Measurements from ENCODE around the gene PLXDC2. TPM values are rescaled to one million over a fixed set of nuclear protein-coding genes. Genes with fewer than 3 reads are reported as not detected.
A peak's percentile ranks its signal among the peaks of the same experiment; 100 is the strongest.

The PLXDC2 gene
- total RNA-seq, 1 experiment from 2014 or later, result 38.7 TPM

- Histone ChIP-seq H3K9me3 (ENCODE audit: control insufficient read depth, low read depth, low read length) (no peaks in the 10 kb centered on the region), H3K56ac (ENCODE audit: insufficient read length, low read depth, low read length) (no peak overlapping the region), H4K5ac (ENCODE audit: insufficient read length, low read depth, low read length) (no peak overlapping the region), H3K79me1 (ENCODE audit: insufficient read depth, low read depth, low read length, poor library complexity, severe bottlenecking) (peaks cover 2% of the 10 kb centered on the region), H3K18ac (ENCODE audit: insufficient read length, low read depth, low read length) (no peak overlapping the region), H3K23ac (ENCODE audit: insufficient read length, low read depth, low read length) (no peak overlapping the region), H2BK12ac (ENCODE audit: insufficient read length, low read depth, low read length) (no peak overlapping the region), H3K9ac (ENCODE audit: extremely low read depth, insufficient read length, low read length) (no peak overlapping the region), H3K4me2 (ENCODE audit: insufficient read depth, insufficient read length, low read length) (no peak overlapping the region), H4K8ac (replicated peaks; ENCODE audit: insufficient read length, low read depth, low read length) (no peak overlapping the region), H3K4ac (ENCODE audit: low read depth, low read length) (no peak overlapping the region), H2BK15ac (ENCODE audit: low read depth, low read length) (no peak overlapping the region), H3K14ac (ENCODE audit: insufficient read depth, low read length) (no peak overlapping the region), H4K20me1 (ENCODE audit: control insufficient read depth, insufficient read depth, insufficient read length) (no peaks in the 10 kb centered on the region), H3K27me3 (ENCODE audit: insufficient read depth, low read length) (no peaks in the 10 kb centered on the region), H3T11ph (ENCODE audit: low read length) (no peak overlapping the region), H2BK5ac (ENCODE audit: insufficient read length, low read length) (no peak overlapping the region), H3K79me2 (ENCODE audit: insufficient read depth, low read length) (no peaks in the 10 kb centered on the region; the same call in 1 of the 2 replicates), H3K4me1 (ENCODE audit: insufficient read depth, low read length) (peaks cover 7% of the 10 kb centered on the region), H2AFZ (ENCODE audit: low read length) (no peak overlapping the region), H2BK20ac (ENCODE audit: low read depth, low read length, poor library complexity, severe bottlenecking) (no peak overlapping the region), H2BK120ac (ENCODE audit: low read depth, low read length, poor library complexity, severe bottlenecking) (no peak overlapping the region), H2AK5ac (ENCODE audit: insufficient read length, low read length) (no peak overlapping the region), H3K23me2 (ENCODE audit: insufficient read length, low read depth, low read length, poor library complexity, severe bottlenecking) (no peaks in the 10 kb centered on the region), H3K27ac (ENCODE audit: insufficient read length, low read depth, low read length) (no peak overlapping the region), H4K91ac (ENCODE audit: insufficient read length, low read depth, low read length) (no peak overlapping the region)
- DNase-seq, result no peak
- no CpG with 5 or more reads among the region's 4 CpGs for WGBS (ENCODE audit: extremely low coverage, insufficient read length, low lambda C conversion rate)
- H3K36me3 Mint-ChIP-seq (ENCODE audit: insufficient read depth in 1 of 3, low read depth in 3 of 3), result peaks cover 0 to under 1% (median 0%) of the 10 kb centered on the region in 3 experiments; a peak in 2 of 7 replicates
- no peaks in the 10 kb centered on the region for H3K9me3 Mint-ChIP-seq
- H3K27me3 Mint-ChIP-seq (ENCODE audit: low read depth), result no peaks in the 10 kb centered on the region
- no peak overlapping the region for H3K4me3 Mint-ChIP-seq
- no peak for TF ChIP-seq CTCF (conservative IDR thresholded peaks at IDR 0.05)
- H3K27ac Mint-ChIP-seq, result peak overlapping the region in 2 of 3 experiments; percentile 11 to 40; a peak in 2 of 7 replicates
- peaks cover 23 to 34% of the 10 kb centered on the region in 2 experiments for H3K4me1 Mint-ChIP-seq
These were observed 104.0 kb downstream of the PLXDC2 start for GRCh38 chr10:19920075-19920726.

Measured in H9 (cell line).